ENCODE data around the gene SLC30A1.

DNA sequence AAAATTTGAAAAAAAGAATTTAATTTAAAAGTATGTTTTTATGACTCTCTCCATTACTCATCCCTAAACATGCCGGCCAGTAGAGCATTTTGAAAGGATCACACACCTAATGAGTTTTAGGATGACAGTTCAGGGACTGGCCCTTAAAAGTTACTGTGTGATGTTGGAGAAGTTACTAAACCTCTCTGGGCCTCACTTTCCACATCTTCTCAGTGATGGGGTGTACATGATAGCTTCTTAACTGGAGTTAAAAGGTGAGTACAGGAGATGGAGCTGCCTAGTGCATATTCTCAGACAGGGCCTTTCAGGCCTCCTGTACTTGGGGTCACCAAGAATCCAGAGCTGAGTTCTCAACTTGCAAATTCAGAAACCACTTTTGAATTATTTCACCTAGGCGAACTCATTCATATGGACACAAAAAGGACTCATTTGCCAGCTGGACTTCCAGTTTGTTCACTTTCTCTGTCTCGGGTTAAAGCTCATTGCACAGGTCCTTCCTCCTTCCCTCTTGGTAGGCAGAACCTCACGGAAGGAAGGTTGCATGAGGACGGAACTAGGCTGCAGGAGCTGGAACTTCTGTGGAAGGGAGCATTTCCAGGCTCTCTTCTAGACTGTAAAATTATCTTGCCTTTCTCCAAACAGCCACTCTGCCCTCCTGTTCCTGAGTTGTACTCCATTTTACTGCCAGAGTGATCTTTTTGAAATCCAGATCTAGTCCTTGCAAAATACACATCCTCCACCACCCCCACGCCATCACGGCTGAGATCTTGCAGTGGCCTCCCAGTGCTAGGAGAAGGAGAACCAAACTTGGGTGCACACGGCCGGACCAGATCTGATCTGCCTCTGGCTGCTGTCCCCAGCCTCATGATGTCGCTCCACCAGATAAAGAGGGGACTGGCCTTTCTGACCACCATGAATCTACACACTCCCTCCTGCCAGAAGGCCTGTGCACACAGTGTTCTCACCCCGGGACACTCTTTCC is 4.3 kb upstream of the SLC30A1 start:
- TF ChIP-seq, protein P1, sequence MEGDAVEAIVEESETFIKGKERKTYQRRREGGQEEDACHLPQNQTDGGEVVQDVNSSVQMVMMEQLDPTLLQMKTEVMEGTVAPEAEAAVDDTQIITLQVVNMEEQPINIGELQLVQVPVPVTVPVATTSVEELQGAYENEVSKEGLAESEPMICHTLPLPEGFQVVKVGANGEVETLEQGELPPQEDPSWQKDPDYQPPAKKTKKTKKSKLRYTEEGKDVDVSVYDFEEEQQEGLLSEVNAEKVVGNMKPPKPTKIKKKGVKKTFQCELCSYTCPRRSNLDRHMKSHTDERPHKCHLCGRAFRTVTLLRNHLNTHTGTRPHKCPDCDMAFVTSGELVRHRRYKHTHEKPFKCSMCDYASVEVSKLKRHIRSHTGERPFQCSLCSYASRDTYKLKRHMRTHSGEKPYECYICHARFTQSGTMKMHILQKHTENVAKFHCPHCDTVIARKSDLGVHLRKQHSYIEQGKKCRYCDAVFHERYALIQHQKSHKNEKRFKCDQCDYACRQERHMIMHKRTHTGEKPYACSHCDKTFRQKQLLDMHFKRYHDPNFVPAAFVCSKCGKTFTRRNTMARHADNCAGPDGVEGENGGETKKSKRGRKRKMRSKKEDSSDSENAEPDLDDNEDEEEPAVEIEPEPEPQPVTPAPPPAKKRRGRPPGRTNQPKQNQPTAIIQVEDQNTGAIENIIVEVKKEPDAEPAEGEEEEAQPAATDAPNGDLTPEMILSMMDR (conservative IDR thresholded peaks at IDR 0.05; ENCODE audit: low read length) = no peak
- no peak for TF ChIP-seq EZH2phosphoT487 (IDR thresholded peaks at IDR 0.05; ENCODE audit: borderline replicate concordance)
